KG1 (cell line): ENCODE measurements around the gene D2HGDH.
"Not testable (repeated sequence)": the region's sequence is repeated elsewhere in the genome, so short reads cannot be mapped to it uniquely, and the experiment has no call there.

Experiments
- DNase-seq: peaks from one replicate; lab custom pipeline; 2025; lab: John Stamatoyannopoulos, UW

The D2HGDH gene

GRCh38 chr2:241793385-241793784 lies 59.0 kb downstream of the D2HGDH start:
- DNase-seq: no peak

GRCh38 chr2:241794250-241794823 lies 59.9 kb downstream of the D2HGDH start:
- no peak for DNase-seq

- DNase-seq: no peak
Observed at GRCh38 chr2:241795021-241795999, 60.9 kb downstream of the D2HGDH start.

- no peak for DNase-seq
Observed at GRCh38 chr2:241796209-241796608, 61.8 kb downstream of the D2HGDH start.

- no peak for DNase-seq
Observed at GRCh38 chr2:241796610-241797138, 62.2 kb downstream of the D2HGDH start.

GRCh38 chr2:241797441-241798080 lies 63.1 kb downstream of the D2HGDH start:
- no peak for DNase-seq

GRCh38 chr2:241798081-241798630 lies 63.7 kb downstream of the D2HGDH start:
- DNase-seq: no peak

GRCh38 chr2:241798631-241799521 lies 64.4 kb downstream of the D2HGDH start:
- DNase-seq: no peak

GRCh38 chr2:241799522-241800197 lies 65.2 kb downstream of the D2HGDH start:
- DNase-seq: no peak

- not testable (repeated sequence) for DNase-seq
Observed at GRCh38 chr2:241800198-241800903, 65.9 kb downstream of the D2HGDH start.

GRCh38 chr2:241801611-241802420 lies 67.4 kb downstream of the D2HGDH start:
- DNase-seq: no peak

- DNase-seq: no peak
Observed at GRCh38 chr2:241802421-241803318, 68.2 kb downstream of the D2HGDH start.

- no peak for DNase-seq
Observed at GRCh38 chr2:241803387-241804325, 69.2 kb downstream of the D2HGDH start.

- no peak for DNase-seq
Observed at GRCh38 chr2:241804326-241805229, 70.1 kb downstream of the D2HGDH start.

- not testable (repeated sequence) for DNase-seq
Observed at GRCh38 chr2:241806217-241806616, 71.8 kb downstream of the D2HGDH start.
